Hematopoietic multipotent progenitor cell treated with erythropoietin and hydrocortisone succinate and interleukin-3 and kit ligand, for 8 days (in vitro differentiated cells): ENCODE data around the gene COL28A1.

Experiments
- DNase-seq: peaks from one replicate; pipeline ENCODE4 v3.0.0-alpha.2; 2015

COL28A1 gene

DNA sequence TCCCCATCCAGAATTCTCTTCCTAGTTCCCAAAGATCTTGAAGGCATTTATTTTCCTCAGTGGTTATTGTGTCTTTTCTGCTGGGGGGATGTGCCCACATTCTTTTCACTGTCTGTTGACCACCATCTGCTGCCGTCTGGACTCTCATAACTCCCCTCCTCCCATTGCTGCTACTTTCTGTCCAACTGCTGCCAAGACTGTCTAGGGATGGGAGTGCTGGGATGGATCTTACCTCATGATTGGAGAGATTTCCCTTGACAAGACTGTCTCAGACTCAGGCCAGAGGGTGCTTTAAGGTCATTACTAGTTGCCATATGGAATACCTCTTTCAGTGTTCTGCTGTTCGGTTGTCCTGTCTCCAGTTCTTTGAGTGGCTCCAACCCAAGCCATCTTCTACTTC lies 211.8 kb downstream of the COL28A1 start:
- DNase-seq: no peak

DNA sequence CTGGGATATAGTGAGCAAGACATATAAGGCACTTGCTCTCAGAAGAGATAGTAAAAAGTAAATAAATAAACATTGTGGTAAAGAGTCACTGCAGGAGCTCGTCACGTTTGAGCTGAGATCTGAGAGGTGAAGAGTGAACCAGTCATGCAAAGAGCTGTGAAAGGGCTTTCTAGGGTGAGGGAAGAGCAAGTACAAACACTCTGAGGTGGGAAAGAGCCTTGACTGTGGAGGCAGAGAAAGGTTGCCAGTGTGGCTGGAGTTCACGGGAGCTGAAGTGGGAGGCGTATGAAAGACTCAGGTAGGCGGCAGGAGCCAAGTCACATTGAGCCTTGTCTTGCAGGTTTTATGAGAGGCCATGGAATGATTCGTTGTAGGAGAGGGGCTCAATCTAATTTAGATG lies 212.3 kb downstream of the COL28A1 start:
- no peak for DNase-seq

DNA sequence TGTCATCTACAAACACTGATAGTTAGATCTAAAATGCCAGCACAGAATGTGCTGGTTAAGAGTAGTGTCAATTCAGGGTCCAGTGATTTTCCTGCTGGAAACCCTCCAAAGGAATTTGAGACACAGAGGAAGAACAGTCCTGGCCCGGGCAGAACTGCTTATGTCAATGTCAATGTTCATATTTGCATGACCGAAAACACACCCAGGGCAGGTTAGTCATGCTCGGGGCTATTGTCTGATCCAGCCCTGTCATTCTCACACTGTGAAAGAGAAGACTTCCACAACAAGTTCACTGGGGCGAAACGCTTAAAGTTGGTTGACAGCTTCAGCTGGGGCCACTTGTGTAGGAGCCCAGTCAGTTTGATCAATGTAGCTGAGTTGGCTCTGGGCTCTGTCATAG lies 214.0 kb downstream of the COL28A1 start:
- DNase-seq: no peak

DNA sequence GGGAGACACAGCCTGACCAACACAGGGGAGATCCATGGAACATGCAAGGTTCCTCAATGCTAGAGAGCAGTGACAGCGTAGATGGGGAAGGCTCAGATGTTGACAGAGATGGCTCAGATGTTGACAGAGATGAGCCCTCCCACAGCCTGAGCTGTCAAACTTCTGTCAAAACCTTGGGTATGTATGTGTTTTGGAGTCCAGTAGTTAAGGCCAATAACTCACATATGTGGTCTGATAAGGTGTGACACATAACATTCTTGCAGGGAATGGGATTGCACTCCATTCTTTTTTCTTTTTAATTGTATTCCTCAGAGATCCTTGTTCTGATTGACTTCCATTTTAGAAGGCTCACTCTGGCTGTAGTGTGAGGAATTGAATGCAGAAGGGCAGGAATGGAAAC lies 217.1 kb downstream of the COL28A1 start:
- no peak for DNase-seq

DNA sequence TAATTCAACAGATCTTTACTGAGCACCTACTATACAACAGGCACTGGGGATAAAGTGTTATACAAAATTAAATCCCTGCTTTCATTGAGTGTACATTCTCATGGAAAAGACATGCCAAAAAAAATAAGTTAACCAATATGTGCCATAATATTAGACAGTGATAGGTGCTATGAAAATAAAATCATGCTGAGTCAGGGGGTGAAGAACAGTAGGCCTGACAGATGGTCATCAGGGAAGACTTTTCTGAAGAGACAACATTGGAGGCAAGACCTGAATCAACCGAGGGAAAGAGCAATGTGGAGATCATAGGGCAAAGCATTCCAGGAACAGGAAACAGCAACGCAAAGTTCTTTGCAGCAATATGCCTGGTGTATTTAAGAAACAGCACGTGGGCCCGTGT lies 217.8 kb downstream of the COL28A1 start:
- no peak for DNase-seq

DNA sequence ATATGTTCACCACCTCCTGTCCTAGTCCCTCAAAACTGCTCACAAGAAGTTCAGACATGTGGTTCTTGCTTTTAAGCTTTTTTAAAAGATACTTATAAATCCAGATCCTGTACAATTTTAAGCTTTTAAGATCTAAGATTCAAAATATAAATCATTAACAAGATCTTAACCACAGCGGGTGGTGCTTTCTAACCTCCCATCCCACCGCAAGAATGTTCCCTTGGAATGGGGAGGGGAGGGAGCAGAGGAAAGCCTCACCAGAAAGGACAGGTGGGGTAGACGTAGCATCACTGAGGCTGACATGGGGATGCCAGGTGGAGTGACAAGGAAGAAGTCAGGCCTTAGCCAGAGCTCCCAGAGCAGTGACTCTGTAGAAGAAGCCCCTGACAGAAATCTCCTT lies 219.8 kb downstream of the COL28A1 start:
- DNase-seq: no peak

DNA sequence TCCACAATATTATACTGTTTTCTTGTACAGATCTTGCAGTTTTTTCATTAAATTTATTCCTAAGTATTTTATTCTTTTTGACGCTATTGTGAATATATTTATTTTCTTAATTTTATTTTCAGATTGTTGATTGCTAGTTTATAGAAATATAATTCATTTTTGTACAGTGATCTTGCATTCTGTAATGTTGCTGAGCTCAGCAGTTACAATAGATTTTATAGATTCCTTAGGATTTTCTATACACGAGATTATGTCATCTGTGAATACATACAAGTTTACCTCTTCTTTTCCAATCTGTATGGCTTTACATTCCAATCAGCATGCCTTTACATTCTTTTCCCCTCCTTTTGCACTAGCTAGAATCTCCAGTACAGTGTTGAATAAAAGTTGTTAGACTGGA lies 223.3 kb downstream of the COL28A1 start:
- DNase-seq: no peak

DNA sequence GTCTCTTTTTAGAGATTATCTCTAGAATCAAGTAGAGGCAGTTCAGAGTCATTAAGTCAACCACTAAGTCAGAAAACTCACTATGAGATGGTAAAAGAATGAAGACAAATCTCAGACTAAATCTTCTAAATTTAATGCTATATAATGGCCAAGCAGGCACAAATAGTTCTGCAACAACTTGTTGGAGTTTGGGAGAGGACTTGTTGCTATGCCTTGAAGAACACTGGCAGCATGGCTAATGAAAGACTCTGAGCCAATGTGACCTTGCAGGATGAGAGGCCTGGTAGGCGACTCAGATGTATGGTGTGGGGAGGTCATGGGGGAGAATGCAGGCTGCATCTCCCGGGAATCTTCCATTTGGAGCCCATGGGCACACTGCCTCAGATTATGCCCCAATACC lies 224.7 kb downstream of the COL28A1 start:
- DNase-seq: no peak

DNA sequence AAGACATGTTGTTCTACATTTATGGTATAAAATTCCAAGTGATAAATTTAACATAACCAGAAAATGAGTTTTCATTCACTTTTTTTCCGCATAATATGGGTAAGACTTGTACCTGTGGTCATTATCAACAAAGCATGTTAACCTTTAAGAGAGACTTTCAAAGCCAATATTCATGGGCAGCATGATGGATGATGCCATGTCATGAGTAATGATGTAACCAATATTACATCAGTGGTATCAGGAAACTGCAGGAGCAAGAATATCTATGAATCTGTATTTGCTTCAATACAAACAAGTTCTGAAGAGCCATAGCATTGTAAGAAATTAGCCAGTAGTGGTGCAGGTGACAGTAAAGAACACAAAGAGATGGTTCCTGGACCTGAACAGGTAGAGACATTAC lies 226.5 kb downstream of the COL28A1 start:
- no peak for DNase-seq
